Neuronal stem cell (in vitro differentiated cells): ENCODE results near the gene B3GALT5. TPM values are rescaled to one million over a fixed set of nuclear protein-coding genes. Genes with fewer than 3 reads are reported as not detected.

Source experiments
- DNase-seq: peaks from one replicate; pipeline ENCODE4 v3.0.0-alpha.2; 2013; ENCODE audit warnings: low spot score
- H2AFZ ChIP-seq: one replicate; pipeline ENCODE4 v1.6.1; 2013; ENCODE audit warnings: mild to moderate bottlenecking, low read length, inconsistent platforms
- H2AK5ac ChIP-seq: 2 replicates; pipeline ENCODE4 v1.6.1; 2013; ENCODE audit warnings: low read depth, mild to moderate bottlenecking, inconsistent platforms, low read length, moderate library complexity, mixed read lengths
- H2BK120ac ChIP-seq: 2 replicates; pipeline ENCODE4 v1.6.1; 2013; ENCODE audit warnings: low read depth, mild to moderate bottlenecking, inconsistent platforms, low read length, moderate library complexity, mixed read lengths
- H2BK12ac ChIP-seq: one replicate; pipeline ENCODE4 v1.6.1; 2013; ENCODE audit warnings: low read length, inconsistent platforms
- H2BK15ac ChIP-seq: 2 replicates; pipeline ENCODE4 v1.6.1; 2013; ENCODE audit warnings: mild to moderate bottlenecking, low read length, inconsistent platforms, mixed read lengths
- H2BK5ac ChIP-seq: one replicate; pipeline ENCODE4 v1.6.1; 2013; ENCODE audit warnings: inconsistent platforms, mild to moderate bottlenecking, low read length, moderate library complexity
- H3K14ac ChIP-seq: one replicate; pipeline ENCODE4 v1.6.1; 2013; ENCODE audit warnings: low read length, inconsistent platforms
- H3K18ac ChIP-seq: 2 replicates; pipeline ENCODE4 v1.6.1; 2013; ENCODE audit warnings: low read length, inconsistent platforms
- H3K23ac ChIP-seq: 2 replicates; pipeline ENCODE4 v1.6.1; 2013; ENCODE audit warnings: low read depth, mild to moderate bottlenecking, mixed read lengths, low read length, inconsistent platforms; ENCODE audit not compliant: poor library complexity
- H3K27ac ChIP-seq: replicated peaks from 3 replicates; pipeline ENCODE4 v1.5.1; 2013; ENCODE audit warnings: low read length, inconsistent platforms
- H3K27me3 ChIP-seq, 3 experiments: 2 replicates each; pipeline ENCODE4 v1.6.1; 2013; ENCODE audit warnings: low read length in 3 of 3, mild to moderate bottlenecking in 2 of 3, inconsistent platforms in 1 of 3, low read depth in 1 of 3, mixed read lengths in 1 of 3, moderate library complexity in 1 of 3; ENCODE audit not compliant: control insufficient read depth in 3 of 3, insufficient read depth in 3 of 3
- H3K36me3 ChIP-seq, 2 donors: replicated peaks in 1 of 2; 2 replicates each; pipeline ENCODE4 v1.6.1; 2013; ENCODE audit warnings: low read length in 2 of 2; ENCODE audit not compliant: control insufficient read depth in 2 of 2, insufficient read depth in 2 of 2
- H3K4ac ChIP-seq: 2 replicates; pipeline ENCODE4 v1.6.1; 2013; ENCODE audit warnings: inconsistent platforms, mild to moderate bottlenecking, low read length, moderate library complexity
- H3K4me1 ChIP-seq, 2 donors: 1 replicate in 1 of 2; 2 replicates in 1 of 2; pipeline ENCODE4 v1.6.1; 2013; ENCODE audit warnings: low read length in 2 of 2, low read depth in 1 of 2; ENCODE audit not compliant: control insufficient read depth in 2 of 2, insufficient read depth in 1 of 2
- H3K4me2 ChIP-seq: one replicate; pipeline ENCODE4 v1.6.1; 2013; ENCODE audit warnings: mild to moderate bottlenecking, low read length, inconsistent platforms; ENCODE audit not compliant: insufficient read depth, poor library complexity, severe bottlenecking
- H3K4me3 ChIP-seq, 2 donors: 2 replicates each; pipeline ENCODE4 v1.5.1; 2013; ENCODE audit warnings: low read length in 2 of 2, mild to moderate bottlenecking in 2 of 2, inconsistent platforms in 1 of 2, moderate library complexity in 1 of 2
- H3K79me1 ChIP-seq: one replicate; pipeline ENCODE4 v1.6.1; 2013; ENCODE audit warnings: low read depth, mild to moderate bottlenecking, inconsistent platforms, low read length, moderate library complexity
- H3K9ac ChIP-seq: one replicate; pipeline ENCODE4 v1.6.1; 2013; ENCODE audit warnings: mild to moderate bottlenecking, low read depth, low read length, inconsistent platforms; ENCODE audit not compliant: poor library complexity
- H3K9me3 ChIP-seq, 2 donors: replicated peaks in 1 of 2; 2 replicates each; pipeline versions ENCODE3 to v1.6.1; 2013; ENCODE audit warnings: low read length in 2 of 2, mild to moderate bottlenecking in 2 of 2, inconsistent platforms in 1 of 2, low read depth in 1 of 2, mixed read lengths in 1 of 2, moderate library complexity in 1 of 2; ENCODE audit not compliant: control insufficient read depth in 2 of 2, insufficient read depth in 1 of 2
- H4K8ac ChIP-seq: one replicate; pipeline ENCODE4 v1.6.1; 2013; ENCODE audit warnings: low read depth, mild to moderate bottlenecking, inconsistent platforms, low read length, moderate library complexity
- H4K91ac ChIP-seq: one replicate; pipeline ENCODE4 v1.6.1; 2013; ENCODE audit warnings: low read length, low read depth, mild to moderate bottlenecking, inconsistent platforms; ENCODE audit not compliant: poor library complexity
- WGBS, 2 donors: extraction: QIAGEN DNeasy Blood & Tissue Kit; methylation state at CpG; one replicate each; pipeline ENCODE4 v1.1.7; 2013; ENCODE audit warnings: missing lambda C conversion rate in 2 of 2, mixed read lengths in 1 of 2; ENCODE audit not compliant: insufficient read length in 2 of 2, insufficient replicate concordance in 1 of 2; ENCODE audit errors: extremely low coverage in 2 of 2; 5-methylcytosine and 5-hydroxymethylcytosine counted together
- polyA plus RNA-seq, 2 experiments: library from polyadenylated mRNA; stranded (reverse); fragments of 200-250 nt; gene quantifications; one replicate each; pipeline ENCODE4 v1.2.3, GENCODE V29; 2013

B3GALT5 gene
- polyA plus RNA-seq (2013, experiment 1 of 2) = 0.75 TPM
- polyA plus RNA-seq (2013, experiment 2 of 2) = 0.83 TPM

- H3K14ac ChIP-seq = no peak within 1 kb of the TSS
- H3K36me3 ChIP-seq = no peaks in the 10 kb centered on the region
- no peak within 1 kb of the TSS for H2BK5ac ChIP-seq
- peak within 1 kb of the TSS; percentile 89 for H2AFZ ChIP-seq
- peak within 1 kb of the TSS; percentile 58 for H3K18ac ChIP-seq
- no peak within 1 kb of the TSS for H2BK12ac ChIP-seq
- H3K9me3 ChIP-seq = peaks cover 0 to 2% of the 10 kb centered on the region in 2 donors
- H4K8ac ChIP-seq = no peak within 1 kb of the TSS
- H4K91ac ChIP-seq = no peak within 1 kb of the TSS
- H3K79me1 ChIP-seq = no peaks in the 10 kb centered on the region
- peaks cover 0 to 2% (median 0%) of the 10 kb centered on the region in 3 experiments for H3K27me3 ChIP-seq
- H3K27ac ChIP-seq = no peak within 1 kb of the TSS
- peaks cover 9 to 18% of the 10 kb centered on the region in 2 donors for H3K4me1 ChIP-seq
- H3K4me2 ChIP-seq = peak within 1 kb of the TSS; percentile 48
- H2BK15ac ChIP-seq = no peak within 1 kb of the TSS
- no peak within 1 kb of the TSS for H3K4ac ChIP-seq
- WGBS, 2 donors = no CpG with 5 or more reads among the region's 63 CpGs
- DNase-seq = peak; percentile 77
- peak within 1 kb of the TSS; percentile 57 to 78 for H3K4me3 ChIP-seq
- peak within 1 kb of the TSS; percentile 65 for H3K9ac ChIP-seq
- H2BK120ac ChIP-seq = no peak within 1 kb of the TSS
- no peak within 1 kb of the TSS for H3K23ac ChIP-seq
- H2AK5ac ChIP-seq = no peak within 1 kb of the TSS
These were observed at the start of gene B3GALT5 for GRCh38 chr21:39612233-39613040. Gene B3GALT5, plus strand, starts transcription at chr21:39612940. Its CDS starts 47,620 bp downstream, at chr21:39660560.

- Histone ChIP-seq H4K91ac (no peak overlapping the region), H2BK12ac (no peak overlapping the region), H2BK120ac (no peak overlapping the region), H3K4me1 (peaks cover 0 to 3% of the 10 kb centered on the region in 2 donors), H3K36me3 (no peaks in the 10 kb centered on the region), H3K4me2 (no peak overlapping the region), H3K79me1 (no peaks in the 10 kb centered on the region), H3K4me3 (no peak overlapping the region), H3K4ac (no peak overlapping the region), H2BK5ac (no peak overlapping the region), H2AK5ac (no peak overlapping the region), H3K18ac (no peak overlapping the region), H3K27me3 (no peaks in the 10 kb centered on the region), H4K8ac (no peak overlapping the region), H3K9me3 (peaks cover 0 to 4% of the 10 kb centered on the region in 2 donors), H3K23ac (no peak overlapping the region), H2BK15ac (no peak overlapping the region), H3K27ac (no peak overlapping the region), H3K14ac (no peak overlapping the region), H2AFZ (no peak overlapping the region), H3K9ac (no peak overlapping the region)
- no CpG with 5 or more reads among the region's 3 CpGs for WGBS, 2 donors
- DNase-seq = no peak
These were observed 48.5 kb upstream of the B3GALT5 start for GRCh38 chr21:39564200-39564599.

- Histone ChIP-seq H3K9ac (no peak overlapping the region), H3K4ac (no peak overlapping the region), H2AK5ac (no peak overlapping the region), H3K9me3 (no peaks in the 10 kb centered on the region), H2BK5ac (no peak overlapping the region), H2AFZ (no peak overlapping the region), H3K79me1 (no peaks in the 10 kb centered on the region), H3K4me1 (peaks cover 0 to 1% of the 10 kb centered on the region in 2 donors), H2BK12ac (no peak overlapping the region), H3K4me3 (no peak overlapping the region), H4K8ac (peak overlapping the region; percentile 20), H3K18ac (no peak overlapping the region), H3K27me3 (no peaks in the 10 kb centered on the region), H3K23ac (no peak overlapping the region), H2BK15ac (no peak overlapping the region), H3K27ac (no peak overlapping the region), H3K4me2 (no peak overlapping the region), H3K14ac (no peak overlapping the region), H4K91ac (no peak overlapping the region), H2BK120ac (no peak overlapping the region), H3K36me3 (no peaks in the 10 kb centered on the region)
- DNase-seq = no peak
- WGBS, 2 donors = no CpG with 5 or more reads among the region's 18 CpGs
These were observed 45.4 kb upstream of the B3GALT5 start for GRCh38 chr21:39567180-39567972.

GRCh38 chr21:39568361-39568760, 44.4 kb upstream of the B3GALT5 start:
- no peak overlapping the region for H2BK120ac ChIP-seq
- no peak for DNase-seq
- H4K91ac ChIP-seq = no peak overlapping the region
- WGBS, 2 donors = no CpG with 5 or more reads among the region's 8 CpGs
- no peak overlapping the region for H2BK5ac ChIP-seq
- H2AFZ ChIP-seq = no peak overlapping the region
- H3K4me1 ChIP-seq = peaks cover 0 to 1% of the 10 kb centered on the region in 2 donors
- no peaks in the 10 kb centered on the region for H3K9me3 ChIP-seq
- H3K23ac ChIP-seq = no peak overlapping the region
- H3K18ac ChIP-seq = no peak overlapping the region
- no peaks in the 10 kb centered on the region for H3K27me3 ChIP-seq
- no peaks in the 10 kb centered on the region for H3K79me1 ChIP-seq
- no peaks in the 10 kb centered on the region for H3K36me3 ChIP-seq
- no peak overlapping the region for H3K9ac ChIP-seq
- H4K8ac ChIP-seq = no peak overlapping the region
- no peak overlapping the region for H3K4ac ChIP-seq
- no peak overlapping the region for H3K14ac ChIP-seq
- H2AK5ac ChIP-seq = no peak overlapping the region
- H3K4me2 ChIP-seq = no peak overlapping the region
- H3K4me3 ChIP-seq = no peak overlapping the region
- H3K27ac ChIP-seq = no peak overlapping the region
- H2BK12ac ChIP-seq = no peak overlapping the region
- no peak overlapping the region for H2BK15ac ChIP-seq
